ENCODE data around the gene MUC5AC.

DNA sequence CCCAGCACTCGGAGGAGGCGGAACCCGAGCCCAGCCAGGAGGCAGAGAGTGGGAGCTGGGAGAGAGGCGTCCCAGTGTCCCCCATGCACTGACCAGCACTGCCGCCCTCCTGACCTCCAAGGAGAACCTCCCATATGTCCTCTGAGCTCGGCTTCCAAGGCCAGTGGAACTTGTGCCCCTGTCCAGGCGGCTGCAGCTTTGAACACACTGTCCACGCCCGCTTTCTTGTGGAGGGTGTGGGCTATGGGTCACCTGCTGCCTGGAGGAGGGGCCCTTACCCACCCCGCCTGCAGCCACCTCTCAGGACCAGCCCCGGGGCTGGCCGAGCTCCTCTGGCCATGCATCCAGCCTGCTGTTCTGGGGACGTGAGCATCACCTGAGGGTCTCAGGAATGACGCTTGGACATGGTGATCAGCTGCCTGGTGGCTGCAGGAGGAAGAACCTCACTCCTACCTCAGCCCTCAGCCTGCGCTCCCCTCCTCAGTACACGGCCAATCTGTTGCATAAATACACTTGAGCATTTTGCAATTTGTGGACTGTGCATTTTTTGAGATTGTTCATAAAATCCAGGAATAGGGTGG lies 42.9 kb downstream of the MUC5AC start:
- TF ChIP-seq L3MBTL2 (conservative IDR thresholded peaks at IDR 0.05) = no peak
- no peak for TF ChIP-seq ELF4 (IDR thresholded peaks at IDR 0.05)
- TF ChIP-seq FOXK2 (IDR thresholded peaks at IDR 0.05) = no peak
- TF ChIP-seq TARDBP (IDR thresholded peaks at IDR 0.05) = no peak
- no peak for TF ChIP-seq SP1 (IDR thresholded peaks at IDR 0.05)
- TF ChIP-seq FOXA1 (IDR thresholded peaks at IDR 0.05) = no peak
- TF ChIP-seq FOXM1 (IDR thresholded peaks at IDR 0.05; ENCODE audit: borderline replicate concordance) = no peak
- TF ChIP-seq HDGF (IDR thresholded peaks at IDR 0.05; ENCODE audit: borderline replicate concordance) = no peak
- TF ChIP-seq CTBP1 (IDR thresholded peaks at IDR 0.05; ENCODE audit: borderline replicate concordance) = no peak
- TF ChIP-seq PKNOX1 (IDR thresholded peaks at IDR 0.05) = no peak
- TF ChIP-seq ARNT (IDR thresholded peaks at IDR 0.05) = no peak

Measured in HEK293T (cell line).